ENCODE measurements around the gene LCE7A.

LCE7A gene

GRCh38 chr1:152880907-152881306, 21.1 kb downstream of the LCE7A start:
- no peak for DNase-seq

DNA sequence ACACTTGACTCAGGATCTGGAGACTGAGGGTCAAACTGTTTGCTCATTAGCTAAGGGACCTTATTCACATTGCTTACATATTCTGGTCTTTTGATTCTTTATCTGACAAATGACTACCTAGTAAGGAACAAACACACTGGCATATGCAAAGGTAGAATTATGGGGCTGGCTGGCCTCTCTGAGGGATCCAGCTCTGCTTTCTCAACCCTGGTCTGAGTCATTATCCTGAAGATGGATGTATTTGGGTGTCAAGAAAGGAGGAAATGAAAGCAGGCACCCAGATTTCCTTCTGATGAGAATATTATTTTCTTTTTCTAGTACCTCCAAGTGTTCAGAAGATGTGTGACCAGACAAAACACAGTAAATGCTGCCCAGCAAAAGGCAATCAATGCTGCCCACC, 24.3 kb downstream of the LCE7A start:
- no peak for DNase-seq

- no peak for DNase-seq
Measured at GRCh38 chr1:152884506-152884905, 24.7 kb downstream of the LCE7A start.

DNA sequence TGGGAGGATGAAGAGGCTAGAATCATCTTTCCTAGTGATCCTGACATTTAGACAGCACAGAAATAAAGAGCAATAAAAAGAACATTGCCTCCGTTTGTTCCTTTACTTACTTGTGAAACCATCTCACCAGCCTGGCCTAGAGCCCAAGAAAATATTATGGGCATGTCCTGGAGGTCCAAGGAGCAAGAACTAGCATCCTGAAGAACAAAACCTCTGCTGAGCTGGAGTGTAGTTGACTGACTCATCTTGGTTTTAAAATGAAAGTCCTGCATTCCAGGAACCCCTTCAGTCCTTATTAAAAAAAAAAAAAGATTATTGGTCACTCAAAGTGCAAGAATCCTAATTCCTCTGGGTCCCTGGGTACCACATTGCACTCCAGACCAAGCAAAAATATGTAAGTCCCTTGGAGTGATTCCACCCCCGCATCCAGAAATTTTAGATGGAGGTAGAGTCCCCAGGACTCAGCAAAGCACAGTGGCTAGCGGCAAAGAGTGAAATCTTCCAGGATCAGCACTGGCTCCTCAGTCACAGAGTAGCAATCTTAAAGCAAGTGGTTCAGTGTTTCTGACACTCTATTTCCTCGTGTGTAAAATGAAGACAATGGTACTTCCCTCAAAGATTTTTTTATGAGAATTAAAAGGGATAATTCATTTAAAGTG, 25.3 kb downstream of the LCE7A start:
- DNase-seq: no peak

DNA sequence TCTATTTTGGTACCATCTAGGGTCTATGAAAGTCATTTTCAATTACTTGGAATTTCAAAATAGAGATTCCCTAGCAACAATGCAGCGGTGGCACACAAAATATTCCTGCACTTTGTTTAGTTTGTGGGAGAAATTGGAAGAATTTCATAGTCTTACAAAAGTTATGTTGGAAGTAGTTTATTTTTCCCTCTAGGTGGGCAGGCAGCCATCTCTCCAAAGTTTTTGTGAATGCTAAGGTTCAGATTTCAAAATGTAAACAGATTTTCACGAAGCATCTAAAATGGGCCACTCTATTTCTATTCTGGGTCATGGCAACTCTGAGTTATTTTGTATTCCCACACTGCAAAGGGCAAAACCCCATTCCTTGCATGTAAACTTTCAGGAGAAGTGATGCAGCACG, 26.3 kb downstream of the LCE7A start:
- no peak for DNase-seq

DNA sequence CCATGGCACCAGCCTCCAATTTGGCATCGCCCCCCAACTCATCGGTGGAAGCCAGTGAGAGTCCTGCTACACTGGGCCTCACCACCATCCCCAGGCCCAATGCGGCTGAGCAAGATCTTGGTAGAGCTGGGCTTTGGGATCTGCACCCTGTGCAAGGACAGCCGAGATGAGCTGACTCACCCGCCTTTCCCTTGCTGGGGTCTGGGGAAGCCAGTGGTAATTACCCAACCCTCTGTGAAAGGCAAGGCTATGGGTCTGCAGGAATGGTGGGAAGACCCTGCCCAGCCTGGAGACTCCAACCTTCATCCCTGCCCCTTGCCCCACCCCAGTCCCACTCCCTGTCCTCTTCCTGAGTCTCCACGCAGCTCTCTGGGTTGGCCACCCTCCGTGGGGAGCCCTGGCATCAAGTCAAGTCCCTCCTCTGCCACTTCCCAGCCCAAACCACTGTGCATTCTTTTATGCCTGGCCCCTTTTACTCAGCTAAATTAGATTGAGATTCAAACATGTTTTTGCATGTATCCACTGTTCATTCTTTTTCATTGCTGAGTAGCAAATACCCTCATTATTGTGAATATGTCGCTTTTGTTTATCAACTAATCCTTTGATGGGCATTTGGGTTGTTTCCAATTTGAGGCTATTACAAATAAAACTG, 27.1 kb downstream of the LCE7A start:
- no peak for DNase-seq

GRCh38 chr1:152888126-152888525, 28.3 kb downstream of the LCE7A start:
- DNase-seq: no peak

GRCh38 chr1:152899027-152899426, 39.2 kb downstream of the LCE7A start:
- DNase-seq: no peak

DNA sequence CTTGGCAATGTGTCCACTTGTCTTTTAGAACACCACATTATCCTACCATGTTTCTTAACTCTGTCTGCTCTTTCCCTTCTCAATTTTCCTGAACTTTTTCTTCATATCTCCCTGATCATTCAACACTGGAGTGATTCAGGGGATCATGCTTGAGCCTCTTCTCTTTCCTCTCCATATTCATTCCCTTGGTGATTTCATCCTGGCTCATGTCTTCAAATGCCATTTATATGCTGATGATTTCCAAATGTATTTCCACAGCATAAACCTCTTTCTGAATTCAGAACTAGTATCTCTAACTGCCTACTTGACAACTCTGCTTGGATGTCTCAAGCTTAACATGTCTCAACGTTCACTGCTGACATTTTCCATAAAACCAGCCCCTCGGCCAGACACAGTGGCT, 40.1 kb downstream of the LCE7A start:
- no peak for DNase-seq

- DNase-seq: no peak
Measured at GRCh38 chr1:152901631-152902030, 41.8 kb downstream of the LCE7A start.

- DNase-seq: no peak
Measured at GRCh38 chr1:152902636-152903035, 42.8 kb downstream of the LCE7A start.

DNA sequence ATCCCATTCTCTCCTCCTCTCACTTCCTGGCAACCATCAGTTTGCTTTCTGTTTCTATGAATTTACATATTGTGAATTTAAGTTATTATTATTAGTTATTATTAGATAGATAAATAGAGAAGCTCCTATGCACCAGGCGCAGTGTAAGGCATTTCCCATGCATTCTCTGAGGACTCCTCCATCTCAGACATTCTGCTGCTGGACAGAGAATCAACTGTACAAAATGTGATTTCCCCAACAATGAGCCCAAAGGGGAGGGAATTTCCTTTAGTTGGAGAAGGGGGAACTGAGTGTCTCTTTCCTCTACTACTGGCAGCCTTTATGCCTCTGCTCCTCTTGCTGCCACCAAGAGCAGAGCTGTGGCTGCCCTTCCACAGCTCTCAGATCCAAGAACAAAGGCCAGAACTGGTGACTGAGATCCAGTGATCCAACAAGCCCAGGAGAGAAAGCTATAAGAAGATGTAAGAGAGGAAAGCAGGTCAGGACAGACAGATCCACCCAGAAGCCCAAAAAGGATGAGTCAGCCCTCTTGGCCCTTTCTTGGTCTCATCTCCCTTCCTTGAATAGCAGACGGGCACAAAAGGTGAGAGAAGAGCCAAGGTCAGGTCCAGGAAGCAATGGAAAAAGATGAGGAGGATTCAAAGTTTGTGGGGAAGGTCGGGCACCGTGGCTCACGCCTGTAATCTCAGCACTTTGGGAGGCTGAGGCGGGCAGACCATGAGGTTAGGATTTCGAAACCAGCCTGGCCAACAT, 45.1 kb downstream of the LCE7A start:
- no peak for DNase-seq

DNA sequence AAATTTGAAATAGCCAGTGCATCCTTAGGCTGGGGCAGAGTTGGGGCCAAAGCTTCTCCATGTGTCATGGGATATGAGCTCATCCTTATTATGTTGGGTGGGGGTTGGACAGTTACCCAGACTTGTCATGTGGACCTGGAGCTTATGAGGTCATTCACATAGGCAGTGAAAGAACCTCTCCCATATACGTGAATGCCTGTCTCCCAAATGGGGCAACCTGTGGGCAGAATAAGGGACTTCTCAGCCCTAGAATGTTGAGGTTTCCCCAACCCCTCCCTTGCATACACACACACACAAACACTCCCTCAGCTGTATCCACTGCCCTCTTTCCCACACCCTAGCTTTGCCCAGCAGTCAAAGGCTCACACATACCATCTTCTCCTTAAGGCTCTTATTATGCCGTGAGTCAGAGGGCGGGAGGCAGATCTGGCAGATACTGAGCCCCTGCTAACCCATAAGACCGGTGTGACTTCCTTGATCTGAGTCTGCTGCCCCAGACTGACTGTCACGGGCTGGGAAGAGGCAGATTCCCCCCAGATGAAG, 46.3 kb downstream of the LCE7A start:
- no peak for DNase-seq

DNA sequence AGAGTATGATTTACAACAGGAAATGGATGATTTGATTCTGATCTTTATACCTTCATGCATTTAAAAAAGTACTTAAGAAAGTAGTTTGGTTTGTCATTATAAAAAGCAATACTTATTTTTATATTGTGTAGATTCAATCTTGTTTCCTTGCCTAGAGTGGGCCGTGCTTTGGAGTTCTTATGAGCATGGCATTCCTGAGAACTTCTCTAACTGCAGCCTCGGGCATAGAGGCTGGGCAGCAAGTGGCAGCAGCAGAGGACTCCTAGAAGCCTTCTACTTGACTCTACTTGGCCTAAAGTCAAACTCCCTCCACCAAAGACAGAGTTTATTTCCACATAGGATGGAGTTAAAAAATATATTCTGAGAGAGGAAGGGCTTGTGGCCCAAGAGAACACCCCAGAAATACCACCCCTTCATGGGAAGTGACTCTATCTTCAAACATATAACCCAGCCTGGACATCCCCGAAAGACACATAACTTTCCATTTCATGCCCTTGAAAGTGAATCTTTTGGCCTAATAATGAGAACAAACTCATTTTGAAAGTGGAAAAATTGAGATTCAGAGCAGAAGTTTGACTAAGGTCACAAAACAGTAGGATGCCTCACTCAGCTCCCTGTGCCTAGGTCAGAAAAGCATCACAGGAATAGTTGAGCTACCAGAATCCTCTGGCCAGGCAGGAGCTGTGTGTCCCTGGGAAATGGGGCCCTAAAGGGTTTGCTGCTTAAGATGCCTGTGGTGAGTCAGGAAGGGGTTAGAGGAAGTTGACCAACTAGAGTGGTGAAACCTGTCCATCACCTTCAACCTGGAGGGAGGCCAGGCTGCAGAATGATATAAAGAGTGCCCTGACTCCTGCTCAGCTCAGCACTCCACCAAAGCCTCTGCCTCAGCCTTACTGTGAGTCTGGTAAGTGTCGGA, 48.1 kb downstream of the LCE7A start, which contains the start of gene IVL:
TSS of gene IVL (plus strand) at position 861 of the 916 bp plus-strand sequence. CDS start 1,252 bp downstream, outside the sequence.
- DNase-seq: no peak

DNA sequence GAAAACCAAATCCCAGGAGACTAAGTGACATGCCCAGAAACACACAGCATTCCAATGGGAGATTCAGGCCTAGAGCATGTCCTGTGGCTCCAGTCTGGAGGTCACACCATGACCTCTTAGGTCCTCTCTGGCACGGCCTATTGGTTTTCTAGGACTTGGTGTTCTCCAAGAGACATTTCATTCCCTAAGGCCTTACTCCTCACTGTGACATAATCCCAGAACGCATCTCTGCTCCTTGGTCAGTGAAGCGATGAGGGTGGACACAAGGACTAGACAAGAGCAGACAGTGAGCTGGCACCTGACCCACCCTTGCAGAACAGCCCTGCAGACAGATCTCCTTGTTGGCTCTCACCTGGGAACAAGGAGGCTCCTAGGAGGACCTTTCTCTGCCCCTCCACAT, 49.4 kb downstream of the LCE7A start:
- no peak for DNase-seq

Data from NCI-H2081 (cell line).